Measurements from ENCODE around the gene PCDH7.

PCDH7 gene

DNA sequence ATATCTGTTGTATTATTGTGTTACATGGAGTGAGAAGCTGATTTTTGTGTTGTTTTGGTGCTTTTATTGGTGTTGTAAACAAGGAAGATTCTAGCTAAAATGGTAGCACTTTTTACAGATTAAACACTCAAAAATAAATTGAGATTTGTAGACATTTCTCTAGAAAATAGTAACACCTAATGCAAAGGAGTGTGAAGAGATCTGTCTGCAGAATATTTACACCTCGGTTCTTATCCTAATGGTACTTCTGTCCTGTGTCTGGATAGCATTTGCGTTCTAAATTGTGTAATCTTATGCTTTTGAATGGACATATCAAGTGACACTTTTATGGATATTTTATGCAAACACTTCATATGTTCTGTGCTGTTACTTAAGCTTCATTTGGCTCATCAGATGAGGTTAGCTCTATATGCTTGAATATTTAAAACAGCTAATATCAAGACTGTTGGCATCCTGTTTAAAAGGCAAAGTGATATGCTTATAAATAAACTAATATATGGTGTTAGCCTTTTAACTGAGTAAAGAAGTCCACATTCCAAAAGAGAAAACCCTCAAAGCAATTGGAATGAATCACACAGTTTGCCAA, 6.0 kb downstream of the PCDH7 start:
- in situ Hi-C loops (cut with HindIII; ENCODE audit: low sequenced_read_pairs) = no loop called here

DNA sequence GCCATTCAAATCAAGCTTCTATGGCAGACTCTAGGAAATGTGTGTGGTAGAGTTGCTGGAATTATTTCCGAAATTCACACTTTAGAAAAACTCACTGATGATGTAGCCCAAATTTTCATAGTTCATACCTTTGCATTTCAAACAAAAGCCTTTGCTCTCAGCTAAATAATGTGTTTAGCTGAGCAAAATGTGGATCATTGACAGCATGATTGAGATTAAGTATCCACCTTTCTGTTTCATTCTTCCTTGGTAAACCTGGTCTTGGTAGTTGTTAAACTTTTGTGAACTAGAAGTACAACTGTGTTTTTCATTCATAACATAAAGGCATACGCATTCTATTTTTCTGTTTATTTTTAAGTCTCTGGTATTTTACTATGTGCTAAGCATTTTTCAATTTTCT, 7.2 kb downstream of the PCDH7 start:
- in situ Hi-C loops (cut with HindIII; ENCODE audit: low sequenced_read_pairs) = no loop called here

DNA sequence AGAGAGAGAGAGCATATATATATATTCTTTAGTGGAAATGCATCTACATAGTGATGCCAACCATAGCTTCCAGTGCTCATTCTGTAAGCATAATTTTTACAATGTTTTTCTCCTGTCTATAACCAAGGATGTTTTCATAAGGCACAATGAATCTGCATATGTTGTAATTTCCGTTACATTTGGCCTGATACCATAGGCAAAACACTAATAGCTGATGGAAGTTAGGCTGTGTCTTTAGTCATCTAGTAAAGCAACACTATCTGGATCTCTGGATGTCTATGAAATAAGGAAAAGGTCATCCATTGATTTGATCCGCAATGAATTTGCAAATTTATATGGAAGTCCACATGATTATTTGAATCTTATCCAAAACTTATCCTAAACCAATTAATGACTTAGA, 8.1 kb downstream of the PCDH7 start:
- in situ Hi-C loops (cut with HindIII; ENCODE audit: low sequenced_read_pairs) = no loop called here

DNA sequence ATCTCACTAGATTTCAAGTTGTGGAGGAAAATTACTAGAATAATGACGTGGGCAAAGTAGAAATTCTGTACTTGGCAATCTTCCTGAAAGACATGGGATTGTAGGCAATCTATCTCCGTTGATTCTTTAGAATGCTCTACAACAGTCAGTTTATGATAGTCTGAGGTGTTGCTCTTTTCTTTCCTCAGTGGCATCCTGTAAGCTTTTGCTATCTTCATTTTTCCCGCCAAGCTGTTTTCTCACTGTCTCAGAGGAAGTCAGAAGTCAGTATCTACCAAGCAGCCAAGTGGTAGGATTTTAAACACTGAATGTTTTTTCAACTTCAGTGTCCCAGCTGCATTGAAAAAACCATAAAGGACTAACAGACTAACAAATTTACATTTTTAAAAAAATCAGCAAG, 23.7 kb downstream of the PCDH7 start:
- in situ Hi-C loops (cut with HindIII; ENCODE audit: low sequenced_read_pairs) = no loop called here

DNA sequence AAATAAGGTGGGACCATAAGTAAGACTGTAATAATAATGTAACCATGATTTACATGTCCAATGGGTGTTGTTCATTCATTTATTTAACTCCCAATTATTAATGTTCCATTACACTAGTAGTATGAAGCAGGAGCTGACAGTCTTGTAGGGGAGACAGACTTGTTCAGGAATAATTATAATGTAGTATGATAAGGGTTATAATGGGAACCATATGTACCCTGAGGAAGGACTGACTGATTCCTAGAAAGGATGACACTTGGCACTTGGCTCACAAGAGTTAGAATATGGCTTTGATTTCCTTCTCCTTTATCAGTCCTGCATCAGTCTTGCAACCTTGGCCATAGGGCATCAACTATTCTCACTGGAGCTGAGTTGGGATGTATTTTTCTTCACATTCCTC, 24.2 kb downstream of the PCDH7 start:
- in situ Hi-C loops (cut with HindIII; ENCODE audit: low sequenced_read_pairs) = no loop called here

DNA sequence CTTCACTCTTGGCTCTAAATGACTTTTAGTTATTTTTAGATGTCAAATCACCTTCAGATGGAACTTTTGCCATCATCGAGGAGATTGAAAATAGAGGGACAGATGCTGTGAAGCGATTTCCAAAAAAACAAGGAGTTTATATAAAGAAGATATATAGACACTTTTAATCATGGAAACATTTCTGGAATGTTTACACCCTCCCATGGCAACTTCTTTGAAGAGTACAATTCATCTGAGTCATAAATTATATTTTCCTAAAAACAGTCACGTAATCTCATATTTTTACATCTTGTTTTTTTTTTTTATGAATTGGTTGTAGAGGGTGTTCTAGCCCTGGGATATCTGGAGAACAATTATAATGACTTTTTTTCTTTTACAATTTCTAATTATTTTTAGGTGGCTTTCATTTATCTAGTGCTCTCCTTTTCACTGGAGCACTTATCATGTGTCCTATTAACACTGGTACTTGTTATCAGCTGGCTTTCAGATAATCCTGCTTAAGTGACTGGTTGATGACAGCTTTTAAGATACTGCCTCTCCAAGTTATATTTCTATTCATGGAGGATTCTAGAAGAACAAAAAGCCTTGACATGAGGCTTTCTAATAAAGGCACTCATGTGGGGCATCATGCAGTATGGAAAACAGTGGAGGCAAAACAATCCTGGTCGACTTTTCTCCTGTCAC, 24.9 kb downstream of the PCDH7 start:
- in situ Hi-C loops (cut with HindIII; ENCODE audit: low sequenced_read_pairs) = no loop called here

DNA sequence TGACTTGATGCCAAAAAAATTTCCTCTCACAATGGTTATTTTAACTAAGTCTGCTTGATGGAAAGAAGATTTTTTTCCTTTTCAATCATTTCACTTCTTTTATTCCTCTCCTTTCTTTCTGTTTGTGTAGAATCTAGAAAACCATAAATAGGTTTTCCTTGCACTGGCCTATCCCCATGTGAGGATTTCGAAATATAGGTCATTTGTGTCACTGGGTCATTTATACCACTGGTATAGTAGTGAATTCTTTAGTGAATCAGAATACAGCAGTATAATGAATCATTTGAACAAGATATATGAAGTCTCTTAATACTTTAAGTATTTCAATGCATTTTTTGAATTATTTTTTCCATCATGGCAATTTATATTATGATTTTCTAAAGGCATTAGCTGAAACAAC, 26.6 kb downstream of the PCDH7 start:
- in situ Hi-C loops (cut with HindIII; ENCODE audit: low sequenced_read_pairs) = no loop called here

DNA sequence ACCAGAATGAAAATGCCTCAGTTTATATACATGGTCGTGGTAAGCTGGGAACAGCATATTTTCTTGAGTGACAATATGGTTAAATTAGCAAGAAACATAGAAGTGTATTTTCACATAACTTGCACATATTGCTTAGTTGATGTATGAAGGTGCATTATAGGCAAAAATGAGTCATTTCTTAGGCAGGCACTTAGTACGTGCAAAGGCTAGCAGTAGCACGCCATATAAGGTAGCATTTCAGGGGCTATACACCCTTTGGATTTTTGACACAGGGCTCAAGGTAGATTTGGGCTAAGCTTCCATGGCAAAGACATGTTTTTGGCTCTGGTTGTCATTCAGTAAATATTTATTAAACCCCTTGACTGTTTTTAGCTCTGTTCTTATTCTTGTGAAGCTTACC, 33.1 kb downstream of the PCDH7 start:
- in situ Hi-C loops (cut with HindIII; ENCODE audit: low sequenced_read_pairs) = no loop called here

DNA sequence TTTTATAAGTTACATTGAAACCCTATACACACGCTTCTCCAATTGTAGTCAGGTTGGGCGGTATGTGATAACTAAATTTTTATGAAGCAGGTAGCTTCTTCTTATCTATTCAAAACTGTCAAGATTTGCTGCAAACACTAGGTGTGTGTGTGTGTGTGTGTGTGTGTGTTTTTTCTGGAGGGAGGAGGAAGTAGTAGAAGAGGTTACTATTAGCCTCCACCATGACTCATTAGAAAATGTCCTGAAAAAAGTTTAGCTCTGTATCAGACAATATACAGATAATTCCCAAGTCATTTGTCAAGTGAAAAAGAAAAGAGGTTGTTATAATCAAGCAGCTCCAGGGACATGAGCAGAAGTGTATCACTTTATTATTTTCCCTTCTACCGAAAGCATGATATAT, 33.9 kb downstream of the PCDH7 start:
- in situ Hi-C loops (cut with HindIII; ENCODE audit: low sequenced_read_pairs) = no loop called here

DNA sequence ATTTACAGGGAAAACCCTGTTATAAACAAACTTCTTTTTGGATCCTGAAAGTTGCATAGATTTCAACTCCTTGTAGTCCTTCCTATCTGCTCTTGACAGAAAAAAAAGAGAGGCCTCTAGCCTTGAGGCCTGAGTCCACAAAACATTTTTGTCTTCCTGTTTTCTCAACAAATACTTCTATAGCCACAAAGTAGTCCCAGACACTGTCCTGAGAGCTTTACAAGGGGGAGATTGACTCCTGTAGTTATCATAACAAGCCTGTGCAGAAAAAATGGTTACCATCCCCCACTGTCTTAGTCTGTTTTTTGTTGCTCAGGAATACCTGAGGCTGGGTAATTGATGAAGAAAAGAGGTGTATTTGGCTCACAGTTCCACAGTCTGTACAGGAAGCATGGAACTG, 35.2 kb downstream of the PCDH7 start:
- in situ Hi-C loops (cut with HindIII; ENCODE audit: low sequenced_read_pairs) = no loop called here

DNA sequence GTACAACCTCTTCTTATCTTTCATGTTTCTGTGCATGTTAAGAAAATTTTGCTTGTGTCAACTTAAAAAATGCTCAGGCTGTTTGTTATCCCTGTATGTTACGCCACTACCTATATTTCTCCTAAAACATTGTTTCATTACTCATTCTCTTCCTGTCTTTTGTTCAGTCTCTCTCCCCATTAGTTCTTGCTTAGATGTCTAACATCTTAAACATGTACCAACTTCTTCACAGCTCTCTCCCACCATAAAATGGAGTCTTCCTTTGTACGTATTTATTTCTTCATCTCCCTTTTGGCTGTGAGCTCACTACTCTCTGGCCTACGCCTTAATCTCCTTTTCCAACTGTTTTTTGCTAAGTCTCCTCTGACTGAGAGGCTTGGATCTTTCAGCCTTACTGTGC, 36.4 kb downstream of the PCDH7 start:
- in situ Hi-C loops (cut with HindIII; ENCODE audit: low sequenced_read_pairs) = no loop called here

DNA sequence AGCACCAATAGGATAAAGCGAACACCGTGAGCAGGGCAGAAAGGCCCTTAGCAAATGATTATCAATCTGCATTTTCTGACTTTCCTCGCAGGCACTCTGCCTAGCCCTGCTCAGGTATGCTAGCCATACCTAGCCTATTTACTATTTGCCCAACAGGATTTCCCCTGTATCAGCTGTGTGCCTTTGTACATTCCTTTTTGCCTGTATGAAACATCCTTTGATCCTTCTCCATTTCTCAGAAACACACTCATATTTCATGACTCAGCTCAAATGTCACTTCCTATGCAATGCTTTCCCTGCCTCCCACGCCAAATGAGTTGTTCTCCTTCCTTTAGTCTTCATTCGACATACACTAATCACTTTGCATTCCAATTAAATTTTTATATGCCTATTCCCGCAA, 37.2 kb downstream of the PCDH7 start:
- in situ Hi-C loops (cut with HindIII; ENCODE audit: low sequenced_read_pairs) = no loop called here

DNA sequence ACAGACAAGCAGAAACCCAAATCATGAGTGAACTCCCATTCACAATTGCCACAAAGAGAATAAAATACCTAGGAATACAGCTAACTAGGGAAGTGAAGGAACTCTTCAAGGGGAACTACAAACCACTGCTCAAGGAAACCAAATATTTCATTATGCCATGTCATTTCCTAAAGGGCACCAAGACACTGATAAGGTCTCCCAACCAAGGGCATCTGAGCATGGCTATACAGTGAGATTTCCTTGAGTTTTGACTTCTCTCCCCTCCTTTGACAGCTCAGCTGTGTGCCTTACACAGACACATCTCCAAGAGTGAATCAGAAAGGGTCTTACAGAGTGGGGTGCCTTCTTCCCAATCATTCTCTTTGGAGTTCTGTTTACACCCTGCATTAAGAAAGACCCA, 40.4 kb downstream of the PCDH7 start:
- in situ Hi-C loops (cut with HindIII; ENCODE audit: low sequenced_read_pairs) = no loop called here

DNA sequence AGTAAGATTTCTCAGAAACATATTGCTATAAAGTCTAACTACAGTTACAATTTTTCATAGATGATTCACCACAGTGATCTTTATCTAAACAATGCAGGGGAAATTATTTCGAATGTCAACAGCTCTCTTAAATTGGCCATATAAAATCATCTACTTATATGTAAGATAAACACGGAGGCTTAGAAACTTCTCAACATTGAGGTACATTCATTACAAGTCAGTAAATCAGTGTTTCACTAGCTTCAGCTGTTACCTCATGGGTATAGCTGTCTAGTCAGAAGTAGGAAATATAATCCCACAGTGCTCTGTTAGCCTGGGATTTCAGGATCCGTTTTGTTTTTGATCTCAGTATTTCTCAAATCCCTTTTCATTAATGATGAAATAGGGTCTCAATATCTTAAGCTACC, 43.2 kb downstream of the PCDH7 start:
- in situ Hi-C loops (cut with HindIII; ENCODE audit: low sequenced_read_pairs) = no loop called here

DNA sequence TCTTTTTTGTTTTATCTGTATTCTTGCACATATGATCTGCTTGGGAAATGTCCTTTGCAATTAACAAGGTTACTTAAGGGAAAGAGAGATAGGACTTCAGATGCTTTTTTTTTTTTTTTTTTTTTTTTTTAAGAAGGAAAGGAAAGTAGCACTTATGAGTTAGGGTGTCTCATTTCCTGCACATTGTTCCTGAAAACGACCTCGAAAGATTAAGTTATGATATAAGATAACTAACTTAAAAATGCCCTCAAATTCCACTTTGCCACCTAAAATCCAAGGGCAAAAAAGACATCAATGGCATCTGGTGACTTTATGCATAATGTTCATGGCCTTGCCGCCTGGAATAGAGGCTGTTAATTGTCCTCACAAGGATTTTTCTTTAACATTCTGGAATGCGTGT, 44.9 kb downstream of the PCDH7 start:
- in situ Hi-C loops (cut with HindIII; ENCODE audit: low sequenced_read_pairs) = no loop called here

DNA sequence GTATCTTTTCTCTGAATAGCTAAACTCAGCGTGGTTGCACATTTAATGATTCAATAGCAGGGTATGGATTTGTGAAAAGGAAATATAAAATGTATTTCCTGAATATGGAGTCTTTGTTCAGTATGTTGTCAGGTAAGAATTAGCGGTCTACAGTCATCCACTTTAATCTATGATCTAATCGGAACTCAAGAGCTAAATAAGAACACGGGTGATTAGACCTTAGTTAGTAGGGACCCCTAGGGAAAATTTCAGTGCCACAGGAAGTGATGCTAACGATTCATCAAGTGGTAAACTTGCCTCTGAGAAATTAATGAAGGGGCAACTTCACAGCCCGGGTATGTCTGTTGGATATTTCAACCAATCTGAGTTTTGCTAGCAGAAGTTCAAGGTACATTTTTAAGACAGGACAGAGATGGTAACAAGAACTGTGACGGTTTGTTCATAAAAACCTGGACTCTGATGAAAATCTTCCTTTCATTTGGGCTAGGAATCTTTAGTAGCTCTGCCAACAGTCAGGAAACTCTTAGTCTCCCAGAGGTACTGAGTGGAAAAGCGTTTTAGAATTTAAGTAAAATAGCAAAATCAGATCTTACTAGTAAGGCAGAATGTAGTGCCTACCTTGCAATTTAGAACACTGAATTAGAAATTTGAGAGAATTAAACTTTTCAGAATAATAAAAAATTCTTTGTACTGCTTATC, 47.1 kb downstream of the PCDH7 start:
- in situ Hi-C loops (cut with HindIII; ENCODE audit: low sequenced_read_pairs) = no loop called here

DNA sequence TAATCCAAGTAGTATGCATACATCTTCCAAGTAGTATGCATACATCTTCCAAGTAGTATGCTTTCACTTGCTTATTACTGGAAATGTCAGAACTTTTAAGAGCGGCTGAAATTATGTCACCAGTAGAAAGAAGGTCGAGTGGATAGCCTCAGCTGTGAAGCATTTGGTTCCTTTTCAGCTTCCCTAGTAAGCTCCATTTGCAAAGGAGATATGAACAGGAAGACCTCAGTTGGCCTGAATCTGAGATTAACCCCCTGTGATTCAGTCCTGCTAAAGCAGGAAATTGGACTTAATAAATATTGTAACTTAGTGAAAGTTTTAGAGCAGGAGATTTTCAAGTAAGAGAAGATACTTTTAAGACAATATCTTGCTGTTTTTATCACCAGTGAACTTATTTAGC, 48.1 kb downstream of the PCDH7 start:
- in situ Hi-C loops (cut with HindIII; ENCODE audit: low sequenced_read_pairs) = no loop called here

DNA sequence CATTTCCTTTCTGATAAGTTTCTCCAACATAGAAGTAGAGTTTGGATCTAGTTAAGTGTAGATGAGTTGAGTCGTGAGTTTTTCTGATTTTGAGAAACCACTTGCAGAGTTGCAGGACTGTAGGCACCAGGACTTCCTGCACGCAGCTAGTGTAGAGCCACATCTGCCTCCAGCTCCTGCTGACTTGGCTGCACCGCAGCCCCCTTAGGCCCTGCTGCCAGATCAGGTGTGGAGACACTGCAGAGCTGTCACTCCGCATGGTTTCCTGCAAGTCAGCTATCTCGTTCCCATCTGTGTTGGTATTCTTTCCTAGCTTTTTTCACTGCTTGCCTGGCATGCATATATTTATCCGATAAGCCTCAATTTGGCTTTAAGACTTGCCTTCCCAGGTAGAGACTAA, 48.9 kb downstream of the PCDH7 start:
- in situ Hi-C loops (cut with HindIII; ENCODE audit: low sequenced_read_pairs) = no loop called here

DNA sequence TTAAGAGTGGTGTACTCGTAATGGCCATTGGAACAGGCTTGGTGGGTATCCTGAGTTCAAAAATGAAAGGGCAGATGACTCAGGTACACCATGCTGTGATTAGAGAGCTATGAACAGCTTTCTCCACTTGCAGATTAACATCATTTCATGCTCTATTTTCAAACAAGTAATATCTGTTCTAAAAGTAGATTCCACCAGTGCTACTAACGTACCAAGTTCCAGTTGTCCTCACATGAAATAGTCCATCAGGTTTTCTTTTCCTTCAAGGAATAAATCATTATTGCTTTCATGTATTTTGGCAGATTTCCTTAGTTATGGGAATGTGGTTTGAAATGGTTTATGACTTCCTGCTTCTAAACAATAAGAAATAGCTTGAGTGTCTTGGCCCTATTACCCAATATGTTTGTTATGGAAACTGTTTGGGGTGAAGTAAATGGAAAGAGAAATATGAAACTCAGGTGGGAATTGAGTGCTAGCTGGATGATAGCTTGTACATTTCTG, 49.9 kb downstream of the PCDH7 start:
- in situ Hi-C loops (cut with HindIII; ENCODE audit: low sequenced_read_pairs) = no loop called here

DNA sequence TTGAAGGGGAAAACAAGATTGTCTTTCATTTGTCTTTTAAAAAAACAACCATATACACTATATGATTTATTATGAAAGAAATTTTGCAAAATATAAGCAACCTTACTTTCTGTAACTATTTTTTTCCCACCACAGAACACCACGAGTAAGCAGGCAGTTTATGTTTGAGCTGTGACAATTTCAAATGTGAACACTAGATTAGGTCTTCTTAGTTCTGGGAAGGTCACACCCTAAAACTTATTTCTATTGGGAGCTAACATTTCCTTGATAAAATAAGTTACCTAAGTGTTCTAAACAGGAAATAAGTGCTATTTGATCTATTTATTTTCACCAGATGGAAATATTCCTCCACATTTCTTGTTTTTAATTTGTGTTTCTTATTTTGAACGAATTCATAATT, 50.6 kb downstream of the PCDH7 start:
- in situ Hi-C loops (cut with HindIII; ENCODE audit: low sequenced_read_pairs) = no loop called here

DNA sequence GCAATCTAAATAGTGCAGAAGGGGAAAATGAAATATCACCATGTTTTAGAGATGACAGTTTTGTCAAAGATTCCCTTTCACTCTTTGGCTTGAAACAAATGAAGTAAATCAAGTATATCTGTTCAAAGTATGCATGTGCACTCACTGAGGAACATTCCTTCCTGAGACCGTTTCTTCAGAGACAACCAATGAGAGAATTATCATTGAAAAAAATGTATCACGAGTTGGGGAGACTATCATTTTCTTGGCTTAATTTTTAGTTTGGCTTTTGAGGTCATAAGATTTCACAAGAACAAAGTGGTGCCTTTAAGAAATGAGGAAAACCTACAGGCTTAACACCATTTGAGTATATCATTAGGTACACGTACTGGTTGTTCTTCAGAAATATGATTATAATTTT, 56.3 kb downstream of the PCDH7 start:
- in situ Hi-C loops (cut with HindIII; ENCODE audit: low sequenced_read_pairs) = no loop called here

DNA sequence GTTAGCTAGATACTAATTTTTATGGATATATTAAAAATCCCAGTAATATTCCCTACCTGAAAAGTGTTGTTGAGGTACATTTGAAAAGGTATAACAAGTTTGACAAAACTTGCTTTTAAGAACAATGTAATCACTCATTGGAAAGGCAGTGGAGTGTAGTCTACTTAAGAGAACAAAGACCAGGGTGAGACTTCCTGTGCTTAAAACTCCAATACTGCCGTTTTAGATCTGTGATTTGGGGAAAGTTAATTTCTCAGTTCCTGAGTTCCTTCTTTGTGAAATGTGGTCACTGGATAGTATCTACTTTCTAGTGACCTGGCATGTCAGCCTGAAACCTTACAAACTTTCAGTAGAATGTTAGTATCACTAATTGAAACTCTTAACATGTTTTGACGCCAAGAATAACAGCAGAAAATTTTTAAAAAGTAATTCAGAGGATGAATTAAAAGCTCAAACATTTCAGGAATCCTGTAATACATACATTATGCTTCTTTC, 56.8 kb downstream of the PCDH7 start:
- in situ Hi-C loops (cut with HindIII; ENCODE audit: low sequenced_read_pairs) = no loop called here
